ENCODE data around the gene SLC26A3.

SLC26A3 gene

GRCh38 chr7:107847168-107847835, 44.3 kb upstream of the SLC26A3 start:
- TF ChIP-seq, protein P1, sequence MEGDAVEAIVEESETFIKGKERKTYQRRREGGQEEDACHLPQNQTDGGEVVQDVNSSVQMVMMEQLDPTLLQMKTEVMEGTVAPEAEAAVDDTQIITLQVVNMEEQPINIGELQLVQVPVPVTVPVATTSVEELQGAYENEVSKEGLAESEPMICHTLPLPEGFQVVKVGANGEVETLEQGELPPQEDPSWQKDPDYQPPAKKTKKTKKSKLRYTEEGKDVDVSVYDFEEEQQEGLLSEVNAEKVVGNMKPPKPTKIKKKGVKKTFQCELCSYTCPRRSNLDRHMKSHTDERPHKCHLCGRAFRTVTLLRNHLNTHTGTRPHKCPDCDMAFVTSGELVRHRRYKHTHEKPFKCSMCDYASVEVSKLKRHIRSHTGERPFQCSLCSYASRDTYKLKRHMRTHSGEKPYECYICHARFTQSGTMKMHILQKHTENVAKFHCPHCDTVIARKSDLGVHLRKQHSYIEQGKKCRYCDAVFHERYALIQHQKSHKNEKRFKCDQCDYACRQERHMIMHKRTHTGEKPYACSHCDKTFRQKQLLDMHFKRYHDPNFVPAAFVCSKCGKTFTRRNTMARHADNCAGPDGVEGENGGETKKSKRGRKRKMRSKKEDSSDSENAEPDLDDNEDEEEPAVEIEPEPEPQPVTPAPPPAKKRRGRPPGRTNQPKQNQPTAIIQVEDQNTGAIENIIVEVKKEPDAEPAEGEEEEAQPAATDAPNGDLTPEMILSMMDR (IDR thresholded peaks at IDR 0.05; ENCODE audit: insufficient read depth, low read length, poor library complexity, severe bottlenecking): no peak
- TF ChIP-seq EZH2phosphoT487 (conservative IDR thresholded peaks at IDR 0.05; ENCODE audit: low read length): no peak
- H3F3A ChIP-seq (ENCODE audit: insufficient read depth): no peaks in the 10 kb centered on the region
- no peak overlapping the region for H3K4me3 ChIP-seq (ENCODE audit: insufficient read depth, low read length, poor library complexity, severe bottlenecking)

GRCh38 chr7:107846324-107846723, 43.3 kb upstream of the SLC26A3 start:
- Histone ChIP-seq H3K4me3 (ENCODE audit: insufficient read depth, low read length, poor library complexity, severe bottlenecking) (no peak overlapping the region), H3K4me2 (ENCODE audit: low read depth, low read length, poor library complexity, severe bottlenecking) (no peak overlapping the region), H3K9ac (ENCODE audit: low read length) (no peak overlapping the region), H3K36me3 (ENCODE audit: low read length) (no peaks in the 10 kb centered on the region), H2AFZ (ENCODE audit: low read depth, low read length, severe bottlenecking) (no peak overlapping the region), H3K9me2 (replicated peaks; ENCODE audit: insufficient read depth, low read length) (no peaks in the 10 kb centered on the region), H3F3A (ENCODE audit: insufficient read depth) (no peaks in the 10 kb centered on the region), H4K20me1 (ENCODE audit: low read depth, low read length) (no peaks in the 10 kb centered on the region), H3K9me3 (ENCODE audit: insufficient read depth, low read length) (no peaks in the 10 kb centered on the region; the same call in 1 of the 2 replicates), H3K27ac (ENCODE audit: low read depth, low read length) (no peak overlapping the region), H3K79me2 (ENCODE audit: insufficient read depth, low read length) (no peaks in the 10 kb centered on the region), H3K27me3 (ENCODE audit: low read length) (no peaks in the 10 kb centered on the region)
- TF ChIP-seq EZH2phosphoT487 (conservative IDR thresholded peaks at IDR 0.05; ENCODE audit: low read length): no peak
- TF ChIP-seq, protein P1 (IDR thresholded peaks at IDR 0.05; ENCODE audit: insufficient read depth, low read length, poor library complexity, severe bottlenecking): no peak

More at GRCh38 chr7:107847168-107847835, 44.3 kb upstream of the SLC26A3 start:
- no peak overlapping the region for H2AFZ ChIP-seq (ENCODE audit: low read depth, low read length, severe bottlenecking)
- H3K79me2 ChIP-seq (ENCODE audit: insufficient read depth, low read length): no peaks in the 10 kb centered on the region
- no peaks in the 10 kb centered on the region; the same call in 1 of the 2 replicates for H3K9me3 ChIP-seq (ENCODE audit: insufficient read depth, low read length)
- H3K4me2 ChIP-seq (ENCODE audit: low read depth, low read length, poor library complexity, severe bottlenecking): no peak overlapping the region
- H3K9ac ChIP-seq (ENCODE audit: low read length): no peak overlapping the region
- H3K27ac ChIP-seq (ENCODE audit: low read depth, low read length): no peak overlapping the region
- H3K36me3 ChIP-seq (ENCODE audit: low read length): no peaks in the 10 kb centered on the region
- H4K20me1 ChIP-seq (ENCODE audit: low read depth, low read length): no peaks in the 10 kb centered on the region
- no peaks in the 10 kb centered on the region for H3K9me2 ChIP-seq (replicated peaks; ENCODE audit: insufficient read depth, low read length)
- no peaks in the 10 kb centered on the region for H3K27me3 ChIP-seq (ENCODE audit: low read length)

- no peaks in the 10 kb centered on the region for H3K79me2 ChIP-seq (ENCODE audit: insufficient read depth, low read length)
- no peaks in the 10 kb centered on the region for H3F3A ChIP-seq (ENCODE audit: insufficient read depth)
- H3K9me3 ChIP-seq (ENCODE audit: insufficient read depth, low read length): no peaks in the 10 kb centered on the region; the same call in 1 of the 2 replicates
- no peaks in the 10 kb centered on the region for H3K36me3 ChIP-seq (ENCODE audit: low read length)
- H3K9ac ChIP-seq (ENCODE audit: low read length): no peak overlapping the region
- no peaks in the 10 kb centered on the region for H3K9me2 ChIP-seq (replicated peaks; ENCODE audit: insufficient read depth, low read length)
- H3K27ac ChIP-seq (ENCODE audit: low read depth, low read length): no peak overlapping the region
- no peak for TF ChIP-seq EZH2phosphoT487 (conservative IDR thresholded peaks at IDR 0.05; ENCODE audit: low read length)
- TF ChIP-seq, protein P1 (IDR thresholded peaks at IDR 0.05; ENCODE audit: insufficient read depth, low read length, poor library complexity, severe bottlenecking): no peak
- no peak overlapping the region for H2AFZ ChIP-seq (ENCODE audit: low read depth, low read length, severe bottlenecking)
- H4K20me1 ChIP-seq (ENCODE audit: low read depth, low read length): no peaks in the 10 kb centered on the region
- no peak overlapping the region for H3K4me3 ChIP-seq (ENCODE audit: insufficient read depth, low read length, poor library complexity, severe bottlenecking)
- no peak overlapping the region for H3K4me2 ChIP-seq (ENCODE audit: low read depth, low read length, poor library complexity, severe bottlenecking)
- no peaks in the 10 kb centered on the region for H3K27me3 ChIP-seq (ENCODE audit: low read length)
Observed at GRCh38 chr7:107843184-107843583, 40.2 kb upstream of the SLC26A3 start.
